Panc1 (cell line): ENCODE results near the gene MAGEL2.

ENCODE experiments used
- CTCF ChIP-seq: fragments of 450-650 bp; IDR thresholded peaks from 2 replicates; pipeline ENCODE4 v1.5.1; 2017; ENCODE audit warnings: mild to moderate bottlenecking
- POLR2AphosphoS5 ChIP-seq: IDR thresholded peaks from 2 replicates; pipeline ENCODE4 v1.6.1; 2012; ENCODE audit warnings: mild to moderate bottlenecking, low read depth, low read length, moderate library complexity
- REST ChIP-seq, 2 experiments: IDR thresholded peaks; 2 replicates each; pipeline ENCODE4 v1.6.1; 2011 to 2012; ENCODE audit warnings: low read depth in 2 of 2, control low read depth in 1 of 2, low read length in 1 of 2, mild to moderate bottlenecking in 1 of 2, moderate library complexity in 1 of 2; ENCODE audit not compliant: insufficient read depth in 1 of 2
- SIN3A ChIP-seq: IDR thresholded peaks from 2 replicates; pipeline ENCODE4 v1.6.1; 2012; ENCODE audit warnings: low read depth, mild to moderate bottlenecking, low read length, moderate library complexity, borderline replicate concordance; ENCODE audit not compliant: insufficient read depth
- TCF7L2 ChIP-seq: IDR thresholded peaks from 2 replicates; pipeline ENCODE4 v1.6.1; 2011; ENCODE audit warnings: mild to moderate bottlenecking, low read depth, low read length, inconsistent platforms

GRCh38 chr15:23695282-23695681 lies 47.6 kb upstream of the MAGEL2 start:
- TF ChIP-seq CTCF (no peak), POLR2AphosphoS5 (no peak), REST (IDR thresholded peaks at IDR 0.05; ENCODE audit: insufficient read depth in 1 of 2, low read depth in 2 of 2, low read length in 1 of 2) (no peak), SIN3A (no peak), TCF7L2 (no peak)
